DND-41 (cell line): ENCODE data around the gene HIGD2A.

Experiments used
- ATAC-seq: fragments of 200-7000 bp; cut with Tn5 transposase; 3 replicates; pipeline ENCODE4 v1.9.1; 2021; ENCODE audit warnings: low read depth; ENCODE audit not compliant: insufficient read depth
- DNase-seq: peaks from one replicate; pipeline ENCODE4 v3.0.0-alpha.2; 2020
- H2AFZ ChIP-seq: 2 replicates; pipeline ENCODE4 v1.6.0; 2012; ENCODE audit warnings: low read depth, low read length
- H3K27ac ChIP-seq: 2 replicates; pipeline ENCODE4 v1.5.1; 2012; ENCODE audit warnings: low read length, inconsistent platforms
- H3K27me3 ChIP-seq: fragments of 200-600 bp; sonication (generic); 2 replicates; pipeline ENCODE4 v1.6.0; 2012; ENCODE audit warnings: low read length, mild to moderate bottlenecking, inconsistent platforms; ENCODE audit not compliant: insufficient read depth, poor library complexity
- H3K36me3 ChIP-seq: 2 replicates; pipeline ENCODE4 v1.5.1; 2012; ENCODE audit warnings: low read length, inconsistent platforms; ENCODE audit not compliant: insufficient read depth
- H3K4me1 ChIP-seq: 2 replicates; pipeline ENCODE4 v1.5.1; 2012; ENCODE audit warnings: mild to moderate bottlenecking, low read length; ENCODE audit not compliant: insufficient read depth
- H3K4me2 ChIP-seq: 2 replicates; pipeline ENCODE4 v1.6.0; 2012; ENCODE audit warnings: mild to moderate bottlenecking, moderate library complexity, low read length, inconsistent platforms; ENCODE audit not compliant: insufficient read depth
- H3K4me3 ChIP-seq, 2 experiments: fragments of 200-600 bp in 1 of 2; shearing (Covaris generic) in 1 of 2; 2 replicates each; pipeline ENCODE4 v1.5.1; 2012 to 2016; ENCODE audit warnings: inconsistent platforms in 2 of 2, low read length in 2 of 2, mild to moderate bottlenecking in 2 of 2, low read depth in 1 of 2, moderate library complexity in 1 of 2
- H3K79me2 ChIP-seq: 2 replicates; pipeline ENCODE4 v1.6.0; 2012; ENCODE audit warnings: low read length, inconsistent platforms; ENCODE audit not compliant: insufficient read depth
- H3K9ac ChIP-seq: 2 replicates; pipeline ENCODE4 v1.6.0; 2012; ENCODE audit warnings: low read depth, mild to moderate bottlenecking, inconsistent platforms, low read length, moderate library complexity
- H3K9me3 ChIP-seq: 2 replicates; pipeline ENCODE4 v1.5.1; 2012; ENCODE audit warnings: low read length, moderate library complexity, mild to moderate bottlenecking, inconsistent platforms; ENCODE audit not compliant: insufficient read depth, severe bottlenecking
- H4K20me1 ChIP-seq: 2 replicates; pipeline ENCODE4 v1.6.0; 2012; ENCODE audit warnings: low read length; ENCODE audit not compliant: insufficient read depth
- EZH2 ChIP-seq: IDR thresholded peaks from 3 replicates; pipeline ENCODE4 v1.6.1; 2012; ENCODE audit warnings: borderline replicate concordance, low read depth, mild to moderate bottlenecking, moderate library complexity, low read length, inconsistent platforms; ENCODE audit not compliant: severe bottlenecking
- TF ChIP-seq, protein P1 (sequence below): IDR thresholded peaks from 2 replicates; pipeline ENCODE4 v1.5.1; 2012; ENCODE audit warnings: borderline replicate concordance, low read length, moderate library complexity, mild to moderate bottlenecking; ENCODE audit not compliant: poor library complexity, severe bottlenecking; ENCODE audit errors: extremely low read depth

The HIGD2A gene

GRCh38 chr5:176396330-176396729, 7.8 kb downstream of the HIGD2A start:
- no peaks in the 10 kb centered on the region for H3K79me2 ChIP-seq
- H4K20me1 ChIP-seq: no peaks in the 10 kb centered on the region
- no peaks in the 10 kb centered on the region for H3K9me3 ChIP-seq
- H3K27me3 ChIP-seq: no peaks in the 10 kb centered on the region
- H2AFZ ChIP-seq: no peak overlapping the region
- H3K27ac ChIP-seq: no peak overlapping the region
- H3K9ac ChIP-seq: no peak overlapping the region
- no peaks in the 10 kb centered on the region for H3K4me1 ChIP-seq
- H3K4me3 ChIP-seq: no peak overlapping the region
- peaks cover 58% of the 10 kb centered on the region for H3K36me3 ChIP-seq
- no peak for DNase-seq
- H3K4me2 ChIP-seq: no peak overlapping the region
- no peak for TF ChIP-seq EZH2
- TF ChIP-seq, protein P1, sequence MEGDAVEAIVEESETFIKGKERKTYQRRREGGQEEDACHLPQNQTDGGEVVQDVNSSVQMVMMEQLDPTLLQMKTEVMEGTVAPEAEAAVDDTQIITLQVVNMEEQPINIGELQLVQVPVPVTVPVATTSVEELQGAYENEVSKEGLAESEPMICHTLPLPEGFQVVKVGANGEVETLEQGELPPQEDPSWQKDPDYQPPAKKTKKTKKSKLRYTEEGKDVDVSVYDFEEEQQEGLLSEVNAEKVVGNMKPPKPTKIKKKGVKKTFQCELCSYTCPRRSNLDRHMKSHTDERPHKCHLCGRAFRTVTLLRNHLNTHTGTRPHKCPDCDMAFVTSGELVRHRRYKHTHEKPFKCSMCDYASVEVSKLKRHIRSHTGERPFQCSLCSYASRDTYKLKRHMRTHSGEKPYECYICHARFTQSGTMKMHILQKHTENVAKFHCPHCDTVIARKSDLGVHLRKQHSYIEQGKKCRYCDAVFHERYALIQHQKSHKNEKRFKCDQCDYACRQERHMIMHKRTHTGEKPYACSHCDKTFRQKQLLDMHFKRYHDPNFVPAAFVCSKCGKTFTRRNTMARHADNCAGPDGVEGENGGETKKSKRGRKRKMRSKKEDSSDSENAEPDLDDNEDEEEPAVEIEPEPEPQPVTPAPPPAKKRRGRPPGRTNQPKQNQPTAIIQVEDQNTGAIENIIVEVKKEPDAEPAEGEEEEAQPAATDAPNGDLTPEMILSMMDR: no peak
- ATAC-seq: no peak

- H3K9ac ChIP-seq: no peak overlapping the region
- H3K9me3 ChIP-seq: no peaks in the 10 kb centered on the region
- H3K27me3 ChIP-seq: no peaks in the 10 kb centered on the region
- no peak for TF ChIP-seq EZH2
- TF ChIP-seq, protein P1: peak; percentile 12
- H3K27ac ChIP-seq: no peak overlapping the region
- no peak overlapping the region for H3K4me2 ChIP-seq
- no peaks in the 10 kb centered on the region for H4K20me1 ChIP-seq
- DNase-seq: no peak
- H3K36me3 ChIP-seq: peaks cover 42% of the 10 kb centered on the region
- ATAC-seq: no peak; the same call in 2 of the 3 replicates
- no peak overlapping the region for H2AFZ ChIP-seq
- H3K4me3 ChIP-seq: no peak overlapping the region
- H3K4me1 ChIP-seq: no peaks in the 10 kb centered on the region
- H3K79me2 ChIP-seq: no peaks in the 10 kb centered on the region
These were observed 9.3 kb downstream of the HIGD2A start for GRCh38 chr5:176397736-176398420.

DNA sequence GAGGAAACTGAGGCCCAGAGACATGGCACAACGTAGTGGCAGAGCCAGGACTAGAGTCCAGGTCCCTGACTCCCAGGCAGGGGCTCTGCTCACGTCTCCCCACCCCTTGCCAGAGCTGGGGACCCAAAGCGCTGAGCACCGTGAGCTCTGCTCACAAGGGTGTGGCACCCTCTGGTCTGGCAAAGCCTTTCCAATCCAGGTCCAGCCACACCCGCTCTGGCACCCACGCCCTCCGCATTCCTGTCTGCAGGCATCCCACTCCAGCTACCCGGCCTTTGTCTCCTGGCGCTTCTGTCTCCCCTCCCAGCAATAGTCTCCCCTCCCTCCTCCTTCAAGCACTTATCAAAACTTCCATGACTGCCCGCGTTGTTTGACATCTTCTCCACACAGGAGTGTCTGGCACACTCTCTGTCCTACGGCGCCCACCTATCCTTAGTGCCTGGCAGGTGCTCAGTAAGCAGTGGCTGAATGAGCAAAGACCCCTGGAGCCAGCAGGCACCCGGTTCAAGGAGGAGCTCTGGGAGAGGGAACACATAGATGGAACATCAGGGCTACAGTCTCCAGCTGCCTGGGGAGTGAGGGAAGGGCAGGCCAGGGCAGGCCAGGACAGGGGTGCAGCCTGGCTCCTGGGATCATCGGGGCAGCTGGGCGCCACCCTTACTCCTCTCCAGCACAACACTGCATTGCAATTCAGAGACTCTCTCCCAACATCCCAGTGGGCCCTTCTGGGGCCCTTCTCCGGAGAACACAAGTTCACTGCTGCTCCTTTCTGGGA, 12.0 kb downstream of the HIGD2A start:
- H3K4me3 ChIP-seq: no peak overlapping the region
- peaks cover 23% of the 10 kb centered on the region for H3K36me3 ChIP-seq
- no peaks in the 10 kb centered on the region for H3K9me3 ChIP-seq
- TF ChIP-seq, protein P1: no peak
- no peak for TF ChIP-seq EZH2
- no peak for DNase-seq
- H4K20me1 ChIP-seq: no peaks in the 10 kb centered on the region
- no peaks in the 10 kb centered on the region for H3K79me2 ChIP-seq
- no peak overlapping the region for H3K9ac ChIP-seq
- H2AFZ ChIP-seq: no peak overlapping the region
- H3K27me3 ChIP-seq: no peaks in the 10 kb centered on the region
- no peaks in the 10 kb centered on the region for H3K4me1 ChIP-seq
- no peak overlapping the region for H3K27ac ChIP-seq
- ATAC-seq: no peak
- H3K4me2 ChIP-seq: no peak overlapping the region
